ENCODE data around the gene FAM131B. TPM values are rescaled to one million over a fixed set of nuclear protein-coding genes. Genes with fewer than 3 reads are reported as not detected.
"Not testable (repeated sequence)": the region's sequence is repeated elsewhere in the genome, so short reads cannot be mapped to it uniquely, and the experiment has no call there.

The FAM131B gene
- 12.0 and 14.0 TPM in 2 replicates for polyA plus RNA-seq (2014; cell fraction: cytosol; rRNA removed)
- 9.8 and 11.6 TPM in 2 replicates for polyA plus RNA-seq (2014; cell fraction: nucleus; rRNA removed)

GRCh38 chr7:143362131-143363015 is at the start of gene FAM131B:
TSS of gene FAM131B (minus strand) at chr7:143362713. CDS start at chr7:143362603, 110 bp downstream.
- DNase-seq (ENCODE audit: low spot score) = no peak

DNA sequence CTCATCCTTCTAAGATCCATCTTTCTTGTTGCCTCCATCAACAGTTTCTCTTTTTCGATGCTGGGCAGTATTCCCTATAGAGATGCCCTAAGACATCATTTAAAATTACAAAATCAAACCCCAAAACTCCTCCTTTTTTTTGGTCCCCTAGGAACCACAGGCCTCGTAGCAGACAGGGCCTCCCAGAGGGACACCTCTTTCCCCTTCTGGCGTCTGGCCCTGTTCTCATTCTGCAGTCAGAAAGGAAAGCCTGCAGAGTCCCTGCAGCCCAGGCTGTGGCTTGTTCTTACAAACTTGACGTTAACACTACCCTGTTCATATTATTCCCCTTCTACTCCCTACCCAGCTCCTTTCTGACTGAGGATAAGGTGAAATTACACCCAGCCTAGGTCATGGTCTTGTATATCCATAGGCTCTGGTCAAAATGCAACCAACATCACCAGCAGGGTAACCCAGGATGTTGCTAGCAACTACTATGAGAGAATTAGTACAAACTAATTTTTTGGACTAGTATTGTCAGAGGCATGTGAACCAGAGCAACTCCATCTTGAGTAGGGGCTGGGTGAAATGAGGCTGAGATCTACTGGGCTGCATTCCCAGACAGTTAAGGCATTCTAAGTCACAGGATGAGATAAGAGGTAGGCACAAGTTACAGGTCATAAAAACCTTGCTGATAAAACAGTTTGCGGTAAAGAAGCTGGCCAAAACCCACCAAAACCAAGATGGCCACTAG is 49.6 kb upstream of the FAM131B start:
- no peak for DNase-seq (ENCODE audit: low spot score)

DNA sequence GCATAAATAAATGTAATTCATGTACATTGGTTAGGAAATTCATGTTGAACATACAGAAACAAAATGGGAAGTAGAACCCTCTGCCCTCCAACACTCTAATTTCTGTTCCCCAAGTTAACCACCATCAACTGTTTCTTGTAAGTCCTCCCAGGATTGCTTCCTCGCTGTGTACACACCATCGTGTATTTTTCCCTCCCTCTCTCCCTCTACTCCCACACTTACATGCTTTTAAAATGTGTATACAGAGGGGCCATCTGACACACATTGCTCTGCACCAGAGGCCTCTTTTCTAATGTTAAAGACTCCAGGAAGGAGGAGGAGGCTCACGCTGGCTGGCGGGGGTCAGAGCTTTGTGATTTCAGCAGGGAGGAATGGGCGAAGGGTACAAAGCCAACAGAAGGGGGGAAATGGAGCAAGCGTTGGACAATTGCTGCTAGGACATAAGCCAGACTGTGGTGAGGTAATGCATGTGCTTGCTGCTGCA is 48.0 kb upstream of the FAM131B start:
- DNase-seq (ENCODE audit: low spot score) = no peak

- no peak for DNase-seq (ENCODE audit: low spot score)
Measured at GRCh38 chr7:143408686-143409561, 46.4 kb upstream of the FAM131B start, which contains the start of gene EPHA1. TSS of gene EPHA1 (minus strand) at chr7:143408856. CDS start at chr7:143408805, 51 bp downstream.

DNA sequence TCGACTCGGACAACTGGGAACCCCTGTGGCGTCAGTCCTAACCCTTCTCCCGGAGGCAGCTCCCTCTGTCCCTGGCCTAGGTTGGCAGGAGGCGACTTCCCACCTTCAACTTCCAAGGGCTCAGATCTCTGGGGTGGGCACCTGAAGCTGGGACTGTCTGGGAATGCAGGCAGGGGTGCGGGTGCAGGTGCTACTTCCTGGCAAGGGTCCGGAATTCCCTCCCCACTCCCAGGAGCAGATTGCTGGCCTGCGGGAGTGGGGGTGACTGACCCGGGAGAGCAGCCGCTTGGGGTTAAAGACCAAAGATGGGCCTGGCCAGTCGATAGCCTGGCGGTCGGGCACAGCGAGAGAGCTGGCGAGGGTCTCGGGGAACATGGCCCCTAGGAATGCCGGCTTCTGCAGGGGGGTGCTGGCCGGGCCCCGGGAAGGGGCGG is 45.8 kb upstream of the FAM131B start:
- no peak for DNase-seq (ENCODE audit: low spot score)

DNA sequence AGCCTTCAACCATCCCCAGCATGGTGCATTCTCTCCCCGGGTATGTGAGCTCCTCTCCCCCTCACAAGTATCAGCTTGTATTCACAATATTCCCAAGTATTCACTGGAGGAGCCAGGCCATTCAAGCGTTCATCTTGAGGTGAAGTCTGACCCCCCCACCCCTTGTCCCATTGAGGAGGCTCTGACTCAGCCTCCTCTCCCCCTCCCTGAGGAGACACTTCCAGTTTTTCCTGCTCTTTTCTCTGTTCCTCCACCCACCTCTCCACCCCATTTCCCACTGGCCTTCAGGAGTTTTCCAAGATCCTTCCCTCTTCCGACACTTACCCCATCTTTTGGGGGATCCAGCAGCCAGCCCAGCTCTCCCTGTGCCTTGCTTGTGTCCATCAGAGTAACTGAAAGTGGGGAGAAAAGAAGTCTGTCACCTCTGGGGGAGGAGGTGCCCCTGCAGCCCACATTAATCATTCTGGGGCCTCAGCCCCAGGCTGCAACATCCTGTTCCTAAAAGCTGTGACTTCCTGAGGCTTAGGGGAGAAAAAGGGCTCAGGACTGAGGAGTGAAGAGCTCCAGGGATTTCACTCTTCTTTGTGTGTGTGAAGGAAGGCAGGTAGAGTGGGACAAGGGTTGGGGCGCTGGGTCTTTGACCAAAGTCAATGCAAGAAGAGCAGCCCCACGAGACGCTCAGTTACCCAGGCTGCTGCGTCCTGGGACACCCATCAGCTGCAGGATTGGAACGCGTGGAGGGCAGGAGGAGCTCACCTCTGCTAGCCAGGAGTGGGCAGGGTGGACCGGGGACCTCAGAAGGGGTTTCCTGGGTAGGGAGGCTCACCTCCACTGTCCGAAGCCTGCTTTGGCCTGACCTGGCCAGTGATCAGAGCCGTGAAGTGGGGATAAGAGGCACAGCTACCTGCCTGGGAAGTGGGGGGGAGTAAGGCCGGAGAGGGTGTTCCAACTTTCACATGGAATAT is 45.1 kb upstream of the FAM131B start:
- no peak for DNase-seq (ENCODE audit: low spot score)

- DNase-seq (ENCODE audit: low spot score) = no peak
Measured at GRCh38 chr7:143406002-143406357, 43.5 kb upstream of the FAM131B start.

DNA sequence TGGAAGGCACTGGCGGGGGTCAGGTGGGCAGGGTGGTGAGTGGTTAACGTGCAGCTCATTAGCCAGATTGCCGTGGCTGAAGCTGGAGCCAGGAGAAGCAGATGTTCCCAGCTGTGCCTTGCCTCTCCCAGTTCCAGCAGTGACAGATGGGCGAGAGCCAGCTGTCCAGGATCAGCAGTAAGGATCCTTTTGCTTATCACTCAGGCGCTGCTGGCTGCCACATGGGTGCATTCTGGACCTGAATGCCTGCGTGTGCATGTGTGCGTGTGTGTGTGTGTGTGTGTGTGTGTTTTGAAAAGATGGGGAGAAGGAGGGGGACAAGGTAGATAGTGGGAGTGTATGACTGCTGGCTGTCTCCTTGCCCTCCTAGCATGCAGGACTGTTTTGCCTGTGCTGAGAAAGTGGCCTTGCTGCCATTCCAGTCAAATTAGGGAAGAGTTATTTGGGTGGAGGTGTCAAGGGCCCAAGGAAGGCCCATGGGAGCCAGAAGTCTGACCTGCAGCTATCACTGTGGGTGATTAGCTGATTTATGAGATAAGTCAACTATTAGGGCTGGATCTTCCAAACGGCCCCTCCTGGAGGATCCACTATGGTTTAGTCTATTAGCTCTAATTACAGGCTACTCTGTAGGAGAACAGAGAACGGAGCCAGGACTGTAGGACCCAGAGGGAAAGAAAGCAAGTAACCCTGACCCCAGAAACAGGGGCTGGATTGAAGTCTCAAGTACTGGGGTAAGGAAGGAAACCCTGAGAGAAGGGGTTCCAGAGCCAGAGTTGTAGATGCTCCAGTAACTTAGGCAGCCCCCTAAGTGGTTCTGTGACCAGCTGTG is 42.9 kb upstream of the FAM131B start:
- no peak for DNase-seq (ENCODE audit: low spot score)

- not testable (repeated sequence) for DNase-seq (ENCODE audit: low spot score)
Measured at GRCh38 chr7:143402233-143402632, 39.7 kb upstream of the FAM131B start.

DNA sequence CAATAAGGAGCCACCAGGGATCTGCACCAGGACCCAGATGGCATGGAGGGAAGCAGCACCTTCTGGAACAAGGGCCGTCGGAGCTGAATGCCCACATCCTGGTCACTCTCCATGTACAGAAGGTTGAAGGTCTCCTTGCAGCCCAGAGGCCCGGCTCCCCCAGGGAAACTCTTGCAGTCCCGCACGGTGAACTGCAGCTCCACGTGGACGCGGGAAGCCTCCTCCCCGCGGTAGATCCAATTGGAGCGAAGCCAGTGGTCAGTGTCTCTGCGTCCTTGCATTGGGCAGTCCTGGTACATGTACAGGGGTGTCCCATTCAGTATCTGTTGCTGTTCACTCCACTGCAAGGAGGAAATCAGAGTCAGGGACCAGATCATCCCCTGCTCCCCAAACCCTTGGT is 38.8 kb upstream of the FAM131B start:
- DNase-seq (ENCODE audit: low spot score) = no peak

GRCh38 chr7:143399642-143400041 is 37.1 kb upstream of the FAM131B start:
- DNase-seq (ENCODE audit: low spot score) = no peak

- DNase-seq (ENCODE audit: low spot score) = no peak
Measured at GRCh38 chr7:143399151-143399550, 36.6 kb upstream of the FAM131B start.

GRCh38 chr7:143398616-143399015 is 36.1 kb upstream of the FAM131B start:
- no peak for DNase-seq (ENCODE audit: low spot score)

GRCh38 chr7:143397710-143398530 is 35.4 kb upstream of the FAM131B start:
- no peak for DNase-seq (ENCODE audit: low spot score)

DNA sequence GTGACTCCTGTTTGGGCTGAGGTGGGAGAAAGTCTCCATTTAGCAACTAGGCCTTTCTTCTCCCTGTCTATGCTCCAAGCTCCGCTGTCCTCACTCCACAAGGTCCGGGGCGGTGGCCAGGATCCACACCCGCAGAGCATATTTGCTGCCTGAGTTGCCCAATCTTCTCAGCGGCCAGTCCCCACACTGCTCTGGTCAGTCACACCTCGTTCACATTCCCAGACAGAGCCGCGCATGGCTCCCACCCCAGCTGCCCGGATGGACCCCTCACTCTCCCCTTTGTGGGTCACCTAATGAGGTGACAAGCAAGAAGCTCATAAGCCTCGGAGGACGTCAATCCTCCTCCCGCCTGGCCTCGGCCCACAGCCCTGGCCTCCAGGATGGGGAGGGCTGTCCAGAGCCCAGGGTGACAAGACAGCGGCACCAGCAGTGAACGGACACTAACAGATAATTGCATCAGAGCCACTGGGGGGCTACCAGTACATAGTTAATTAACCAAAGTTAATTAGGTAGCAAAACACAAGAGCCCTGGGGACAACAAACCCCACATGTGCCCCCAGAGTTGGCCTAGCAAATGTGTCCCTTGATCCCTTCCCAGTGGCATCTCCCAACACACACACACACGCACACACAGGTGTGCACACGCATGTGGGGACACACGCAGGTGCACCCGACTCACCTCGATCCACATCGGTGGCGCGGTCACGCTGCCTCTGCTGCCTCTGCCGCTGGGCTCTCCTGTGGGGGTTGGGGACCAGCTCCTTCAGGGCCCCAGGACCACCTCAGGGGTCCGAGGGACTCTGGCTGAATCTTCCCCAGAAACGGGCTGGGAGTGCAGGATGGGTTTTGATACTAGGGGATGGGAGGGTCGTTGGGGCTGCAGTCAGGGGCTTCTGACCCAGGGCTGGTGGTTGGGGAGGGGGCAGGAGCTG is 34.4 kb upstream of the FAM131B start:
- DNase-seq (ENCODE audit: low spot score) = no peak

GRCh38 chr7:143396182-143396581 is 33.7 kb upstream of the FAM131B start:
- DNase-seq (ENCODE audit: low spot score) = no peak

Data from SK-N-DZ (cell line).